ENCODE results near the gene PCNA. TPM values are rescaled to one million over a fixed set of nuclear protein-coding genes. Genes with fewer than 3 reads are reported as not detected.

PCNA gene
- total and polyA plus RNA-seq, 2 donors (not counting 1 experiment from before 2014, with no cell fraction given), result 31.7 to 73.4 TPM

DNA sequence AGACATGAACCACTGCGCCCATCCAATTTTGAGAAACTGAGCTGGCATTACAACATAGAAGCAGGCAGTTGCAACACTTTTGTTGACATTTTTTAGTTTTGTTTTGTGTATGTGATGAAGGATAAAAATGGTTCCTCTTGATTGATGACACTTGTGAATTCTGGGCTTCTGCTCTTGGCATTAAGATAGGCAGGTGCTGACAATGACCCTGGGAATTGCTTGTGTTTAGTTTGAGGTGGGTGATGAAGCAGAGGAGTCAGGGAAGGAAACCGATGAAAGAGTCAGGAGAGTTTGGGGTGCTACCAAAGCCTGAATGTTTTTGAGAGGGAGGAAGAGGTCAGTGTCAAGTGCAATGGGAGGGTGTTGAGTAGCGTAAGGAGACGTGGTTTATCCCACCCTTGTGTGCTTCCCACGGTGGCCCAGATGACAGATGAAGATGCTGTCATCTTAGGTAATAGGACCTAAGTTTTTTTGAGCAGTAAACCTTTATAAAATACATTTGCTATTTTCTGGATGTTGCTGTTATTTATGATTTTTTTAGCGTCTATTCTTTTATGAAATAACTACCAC lies 26.4 kb upstream of the PCNA start:
- H2AFZ ChIP-seq (ENCODE audit: insufficient read depth, low read depth, low read length, poor library complexity, severe bottlenecking), result no peak overlapping the region
- H4K20me1 ChIP-seq (ENCODE audit: control insufficient read depth, insufficient read depth, low read length, poor library complexity, severe bottlenecking), result peaks cover 85% of the 10 kb centered on the region
- no peak for DNase-seq
- H3K4me2 ChIP-seq (replicated peaks; ENCODE audit: low read depth, low read length, poor library complexity, severe bottlenecking), result peak overlapping the region; percentile 46
- TF ChIP-seq EZH2 (IDR thresholded peaks at IDR 0.05; ENCODE audit: borderline replicate concordance, insufficient read depth, low read depth, low read length, poor library complexity, severe bottlenecking) (no peak), CTCF (IDR thresholded peaks at IDR 0.05) (no peak)
- H3K9me3 ChIP-seq (ENCODE audit: control extremely low read depth in 1 of 3, control insufficient read depth in 2 of 3, insufficient read depth in 1 of 3, low read length in 2 of 3), result no peaks in the 10 kb centered on the region
- H3K4me3 Mint-ChIP-seq, result no peak overlapping the region
- no peak overlapping the region for H3K4me3 ChIP-seq (ENCODE audit: control extremely low read depth in 1 of 5, extremely low read depth in 1 of 5, insufficient read depth in 1 of 5, low read depth in 2 of 5, low read length in 4 of 5)
- H3K4me1 ChIP-seq (ENCODE audit: control insufficient read depth in 2 of 2, insufficient read depth in 2 of 2, low read length in 2 of 2), result peaks cover 21 to 33% of the 10 kb centered on the region in 2 donors
- no peak overlapping the region for H3K9ac ChIP-seq (ENCODE audit: low read length)
- peaks cover 0 to 10% of the 10 kb centered on the region in 2 experiments for H3K36me3 ChIP-seq (replicated peaks in 1 of 2; ENCODE audit: control extremely low read depth in 1 of 2, control insufficient read depth in 1 of 2, extremely low read depth in 1 of 2, insufficient read depth in 2 of 2, low read length in 1 of 2)
- POLR2A ChIA-PET, result no interaction called here
- intact Hi-C loops (cut with micrococcal nuclease), result no loop called here
- ATAC-seq (ENCODE audit: low read depth), result no peak
- 83% methylated on average over 5 of the region's 6 CpGs for WGBS (ENCODE audit: insufficient coverage)
- peaks cover 57% of the 10 kb centered on the region for H3K4me1 Mint-ChIP-seq
- H3K79me2 ChIP-seq (ENCODE audit: control insufficient read depth, insufficient read depth, low read length), result peaks cover 88% of the 10 kb centered on the region
- H3K27me3 ChIP-seq (replicated peaks in 1 of 4; ENCODE audit: control extremely low read depth in 1 of 4, control insufficient read depth in 3 of 4, insufficient read depth in 4 of 4, low read length in 3 of 4), result no peaks in the 10 kb centered on the region
- no peaks in the 10 kb centered on the region for H3K9me3 Mint-ChIP-seq (ENCODE audit: insufficient read depth)
- no peaks in the 10 kb centered on the region for H3K27me3 Mint-ChIP-seq
- no peak overlapping the region for H3K27ac ChIP-seq (ENCODE audit: low read length in 2 of 2)
- peak overlapping the region; percentile 3 for H3K27ac Mint-ChIP-seq
- CTCF ChIA-PET, result interaction anchor here (2.6 kb wide), 1 partner anchor 46 kb away, joined by 6 read pairs; no protein-coding TSS in a partner anchor

DNA sequence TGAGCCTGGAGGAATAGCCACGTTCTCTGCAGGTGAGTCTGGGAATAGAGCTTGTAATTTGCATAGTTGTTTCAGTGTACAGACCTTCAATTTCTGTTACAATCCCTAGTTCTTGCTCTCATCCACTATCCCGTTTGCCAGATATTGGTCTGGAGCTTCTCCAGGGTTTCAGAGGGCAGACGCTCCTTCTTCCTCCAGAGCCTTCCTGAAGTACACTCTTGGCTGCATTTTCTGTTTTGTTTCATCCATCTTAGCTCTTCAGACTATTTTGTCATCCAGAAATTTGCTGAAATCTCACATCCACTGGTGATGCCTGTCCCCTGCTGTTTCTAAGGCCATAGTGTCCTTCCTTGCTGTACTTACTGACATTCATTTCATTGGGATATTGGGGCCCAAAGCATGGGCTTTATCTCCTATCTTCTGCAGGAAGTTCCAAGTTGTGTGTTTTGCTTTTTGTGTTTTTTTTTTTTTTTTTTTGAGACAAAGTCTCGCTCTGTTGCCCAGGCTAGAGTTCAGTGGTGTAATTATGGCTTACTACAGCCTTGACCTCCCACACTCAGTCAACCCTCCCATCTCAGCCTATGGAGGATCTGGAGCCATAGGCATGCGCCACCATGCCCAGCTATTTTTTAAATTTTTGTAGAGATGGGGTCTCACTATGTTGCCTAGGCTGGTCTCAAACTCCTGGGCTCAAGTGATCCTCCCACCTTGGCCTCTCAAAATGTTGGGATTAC lies 25.8 kb upstream of the PCNA start:
- peaks cover 24 to 39% of the 10 kb centered on the region in 2 donors for H3K4me1 ChIP-seq (ENCODE audit: control insufficient read depth in 2 of 2, insufficient read depth in 2 of 2, low read length in 2 of 2)
- Mint-ChIP-seq H3K27ac (no peak overlapping the region), H3K9me3 (ENCODE audit: insufficient read depth) (no peaks in the 10 kb centered on the region), H3K4me3 (no peak overlapping the region), H3K4me1 (peaks cover 60% of the 10 kb centered on the region), H3K27me3 (no peaks in the 10 kb centered on the region)
- no peak for DNase-seq
- H3K4me3 ChIP-seq (ENCODE audit: control extremely low read depth in 1 of 5, extremely low read depth in 1 of 5, insufficient read depth in 1 of 5, low read depth in 2 of 5, low read length in 4 of 5), result no peak overlapping the region
- WGBS (ENCODE audit: insufficient coverage), result 63% methylated on average over 3 of the region's 5 CpGs
- ChIA-PET POLR2A (interaction anchor here (0.6 kb wide), 1 partner anchor 1239 kb away, joined by 3 read pairs; no protein-coding TSS in a partner anchor), CTCF (interaction anchor here (2.6 kb wide), 1 partner anchor 47 kb away, joined by 6 read pairs; no protein-coding TSS in a partner anchor)
- no peaks in the 10 kb centered on the region for H3K27me3 ChIP-seq (replicated peaks in 1 of 4; ENCODE audit: control extremely low read depth in 1 of 4, control insufficient read depth in 3 of 4, insufficient read depth in 4 of 4, low read length in 3 of 4)
- no peak overlapping the region for H2AFZ ChIP-seq (ENCODE audit: insufficient read depth, low read depth, low read length, poor library complexity, severe bottlenecking)
- H3K79me2 ChIP-seq (ENCODE audit: control insufficient read depth, insufficient read depth, low read length), result peaks cover 88% of the 10 kb centered on the region
- no peak for ATAC-seq (ENCODE audit: low read depth)
- H3K36me3 ChIP-seq (replicated peaks in 1 of 2; ENCODE audit: control extremely low read depth in 1 of 2, control insufficient read depth in 1 of 2, extremely low read depth in 1 of 2, insufficient read depth in 2 of 2, low read length in 1 of 2), result peaks cover 0 to 6% of the 10 kb centered on the region in 2 experiments
- no peak overlapping the region for H3K27ac ChIP-seq (ENCODE audit: low read length in 2 of 2)
- peaks cover 85% of the 10 kb centered on the region for H4K20me1 ChIP-seq (ENCODE audit: control insufficient read depth, insufficient read depth, low read length, poor library complexity, severe bottlenecking)
- no peaks in the 10 kb centered on the region for H3K9me3 ChIP-seq (ENCODE audit: control extremely low read depth in 1 of 3, control insufficient read depth in 2 of 3, insufficient read depth in 1 of 3, low read length in 2 of 3)
- TF ChIP-seq CTCF (IDR thresholded peaks at IDR 0.05), result no peak
- no peak for TF ChIP-seq EZH2 (IDR thresholded peaks at IDR 0.05; ENCODE audit: borderline replicate concordance, insufficient read depth, low read depth, low read length, poor library complexity, severe bottlenecking)
- H3K4me2 ChIP-seq (replicated peaks; ENCODE audit: low read depth, low read length, poor library complexity, severe bottlenecking), result peak overlapping the region; percentile 46
- intact Hi-C loops (cut with micrococcal nuclease), result no loop called here
- H3K9ac ChIP-seq (ENCODE audit: low read length), result no peak overlapping the region

Measured in B cell (primary cell).